Neuronal stem cell (in vitro differentiated cells): Measurements from ENCODE around the gene IQCC.

Source experiments
- DNase-seq: peaks from one replicate; pipeline ENCODE4 v3.0.0-alpha.2; 2013; ENCODE audit warnings: low spot score
- H2AFZ ChIP-seq: one replicate; pipeline ENCODE4 v1.6.1; 2013; ENCODE audit warnings: mild to moderate bottlenecking, low read length, inconsistent platforms
- H2AK5ac ChIP-seq: 2 replicates; pipeline ENCODE4 v1.6.1; 2013; ENCODE audit warnings: low read depth, mild to moderate bottlenecking, inconsistent platforms, low read length, moderate library complexity, mixed read lengths
- H2BK120ac ChIP-seq: 2 replicates; pipeline ENCODE4 v1.6.1; 2013; ENCODE audit warnings: low read depth, mild to moderate bottlenecking, inconsistent platforms, low read length, moderate library complexity, mixed read lengths
- H2BK12ac ChIP-seq: one replicate; pipeline ENCODE4 v1.6.1; 2013; ENCODE audit warnings: low read length, inconsistent platforms
- H2BK15ac ChIP-seq: 2 replicates; pipeline ENCODE4 v1.6.1; 2013; ENCODE audit warnings: mild to moderate bottlenecking, low read length, inconsistent platforms, mixed read lengths
- H2BK5ac ChIP-seq: one replicate; pipeline ENCODE4 v1.6.1; 2013; ENCODE audit warnings: inconsistent platforms, mild to moderate bottlenecking, low read length, moderate library complexity
- H3K14ac ChIP-seq: one replicate; pipeline ENCODE4 v1.6.1; 2013; ENCODE audit warnings: low read length, inconsistent platforms
- H3K18ac ChIP-seq: 2 replicates; pipeline ENCODE4 v1.6.1; 2013; ENCODE audit warnings: low read length, inconsistent platforms
- H3K23ac ChIP-seq: 2 replicates; pipeline ENCODE4 v1.6.1; 2013; ENCODE audit warnings: low read depth, mild to moderate bottlenecking, mixed read lengths, low read length, inconsistent platforms; ENCODE audit not compliant: poor library complexity
- H3K27ac ChIP-seq: replicated peaks from 3 replicates; pipeline ENCODE4 v1.5.1; 2013; ENCODE audit warnings: low read length, inconsistent platforms
- H3K27me3 ChIP-seq, 3 experiments: 2 replicates each; pipeline ENCODE4 v1.6.1; 2013; ENCODE audit warnings: low read length in 3 of 3, mild to moderate bottlenecking in 2 of 3, inconsistent platforms in 1 of 3, low read depth in 1 of 3, mixed read lengths in 1 of 3, moderate library complexity in 1 of 3; ENCODE audit not compliant: control insufficient read depth in 3 of 3, insufficient read depth in 3 of 3
- H3K36me3 ChIP-seq, 2 donors: replicated peaks in 1 of 2; 2 replicates each; pipeline ENCODE4 v1.6.1; 2013; ENCODE audit warnings: low read length in 2 of 2; ENCODE audit not compliant: control insufficient read depth in 2 of 2, insufficient read depth in 2 of 2
- H3K4ac ChIP-seq: 2 replicates; pipeline ENCODE4 v1.6.1; 2013; ENCODE audit warnings: inconsistent platforms, mild to moderate bottlenecking, low read length, moderate library complexity
- H3K4me1 ChIP-seq, 2 donors: 1 replicate in 1 of 2; 2 replicates in 1 of 2; pipeline ENCODE4 v1.6.1; 2013; ENCODE audit warnings: low read length in 2 of 2, low read depth in 1 of 2; ENCODE audit not compliant: control insufficient read depth in 2 of 2, insufficient read depth in 1 of 2
- H3K4me2 ChIP-seq: one replicate; pipeline ENCODE4 v1.6.1; 2013; ENCODE audit warnings: mild to moderate bottlenecking, low read length, inconsistent platforms; ENCODE audit not compliant: insufficient read depth, poor library complexity, severe bottlenecking
- H3K4me3 ChIP-seq, 2 donors: 2 replicates each; pipeline ENCODE4 v1.5.1; 2013; ENCODE audit warnings: low read length in 2 of 2, mild to moderate bottlenecking in 2 of 2, inconsistent platforms in 1 of 2, moderate library complexity in 1 of 2
- H3K79me1 ChIP-seq: one replicate; pipeline ENCODE4 v1.6.1; 2013; ENCODE audit warnings: low read depth, mild to moderate bottlenecking, inconsistent platforms, low read length, moderate library complexity
- H3K9ac ChIP-seq: one replicate; pipeline ENCODE4 v1.6.1; 2013; ENCODE audit warnings: mild to moderate bottlenecking, low read depth, low read length, inconsistent platforms; ENCODE audit not compliant: poor library complexity
- H3K9me3 ChIP-seq, 2 donors: replicated peaks in 1 of 2; 2 replicates each; pipeline versions ENCODE3 to v1.6.1; 2013; ENCODE audit warnings: low read length in 2 of 2, mild to moderate bottlenecking in 2 of 2, inconsistent platforms in 1 of 2, low read depth in 1 of 2, mixed read lengths in 1 of 2, moderate library complexity in 1 of 2; ENCODE audit not compliant: control insufficient read depth in 2 of 2, insufficient read depth in 1 of 2
- H4K8ac ChIP-seq: one replicate; pipeline ENCODE4 v1.6.1; 2013; ENCODE audit warnings: low read depth, mild to moderate bottlenecking, inconsistent platforms, low read length, moderate library complexity
- H4K91ac ChIP-seq: one replicate; pipeline ENCODE4 v1.6.1; 2013; ENCODE audit warnings: low read length, low read depth, mild to moderate bottlenecking, inconsistent platforms; ENCODE audit not compliant: poor library complexity
- WGBS, 2 donors: extraction: QIAGEN DNeasy Blood & Tissue Kit; methylation state at CpG; one replicate each; pipeline ENCODE4 v1.1.7; 2013; ENCODE audit warnings: missing lambda C conversion rate in 2 of 2, mixed read lengths in 1 of 2; ENCODE audit not compliant: insufficient read length in 2 of 2, insufficient replicate concordance in 1 of 2; ENCODE audit errors: extremely low coverage in 2 of 2; 5-methylcytosine and 5-hydroxymethylcytosine counted together

IQCC gene

DNA sequence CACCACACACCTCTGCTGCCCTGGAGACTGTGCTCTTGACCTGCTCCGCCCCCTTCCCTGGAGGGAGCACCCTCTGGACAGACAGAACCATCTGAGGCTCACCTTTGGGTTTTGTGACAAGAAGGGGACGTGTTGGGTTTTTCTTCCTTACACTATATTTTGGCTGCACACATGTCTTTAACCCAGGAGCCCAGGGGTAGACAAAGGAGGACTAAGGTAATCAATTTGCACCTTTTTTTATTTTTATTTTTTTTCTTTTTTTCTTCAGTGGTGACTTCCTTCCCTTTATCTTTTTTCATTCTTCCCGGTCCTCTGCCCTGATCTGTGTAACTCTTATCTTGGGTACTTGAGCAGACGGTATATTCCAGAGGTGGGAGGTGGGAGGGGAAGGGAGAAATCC is 34.5 kb upstream of the IQCC start:
- Histone ChIP-seq H3K4ac (no peak overlapping the region), H3K18ac (no peak overlapping the region), H3K9me3 (no peaks in the 10 kb centered on the region), H3K27ac (no peak overlapping the region), H3K36me3 (peaks cover 38 to 90% of the 10 kb centered on the region in 2 donors), H3K14ac (no peak overlapping the region), H3K4me3 (no peak overlapping the region), H3K27me3 (no peaks in the 10 kb centered on the region), H3K9ac (no peak overlapping the region), H3K23ac (no peak overlapping the region), H3K4me1 (no peaks in the 10 kb centered on the region), H3K4me2 (no peak overlapping the region), H4K91ac (no peak overlapping the region), H4K8ac (no peak overlapping the region), H2BK5ac (no peak overlapping the region), H2BK12ac (no peak overlapping the region), H2AFZ (no peak overlapping the region), H3K79me1 (no peaks in the 10 kb centered on the region), H2BK120ac (no peak overlapping the region), H2BK15ac (no peak overlapping the region), H2AK5ac (no peak overlapping the region)
- no CpG with 5 or more reads among the region's 4 CpGs for WGBS, 2 donors
- DNase-seq = no peak

DNA sequence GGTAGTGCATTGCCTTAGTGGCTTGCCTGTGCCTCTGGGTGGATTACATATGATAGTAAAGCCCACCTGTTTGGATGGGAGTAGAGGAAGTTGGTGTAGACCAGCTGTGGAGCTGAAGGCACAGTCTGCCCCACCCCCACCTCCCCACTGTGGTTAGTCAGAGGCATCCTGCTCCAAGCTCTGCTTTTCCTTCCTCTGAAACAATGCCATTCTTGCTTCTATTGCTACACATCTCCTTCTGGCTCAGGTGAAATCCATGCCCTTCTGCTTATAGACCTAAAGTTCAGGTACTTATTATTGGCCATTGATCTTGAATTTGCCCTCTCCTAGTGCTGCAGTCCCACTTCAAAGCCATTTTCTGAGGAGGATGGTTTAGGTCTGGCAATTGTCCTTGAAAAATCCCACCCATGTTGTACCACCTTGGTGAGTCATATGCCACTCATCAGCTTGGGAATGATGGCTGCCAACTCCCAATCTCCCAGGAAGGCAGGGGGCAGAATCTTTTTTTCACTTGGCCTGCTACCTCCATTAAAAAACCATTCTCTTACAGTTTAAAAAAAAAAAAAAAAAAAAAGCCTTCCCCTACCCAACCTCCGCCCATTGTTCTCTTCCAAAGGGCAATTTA is 32.7 kb upstream of the IQCC start:
- H3K27ac ChIP-seq = no peak overlapping the region
- no peaks in the 10 kb centered on the region for H3K27me3 ChIP-seq
- WGBS, 2 donors = no CpG with 5 or more reads among the region's 1 CpG
- no peak overlapping the region for H2AK5ac ChIP-seq
- H3K79me1 ChIP-seq = no peaks in the 10 kb centered on the region
- no peak overlapping the region for H3K23ac ChIP-seq
- no peak overlapping the region for H3K18ac ChIP-seq
- no peak overlapping the region for H3K4ac ChIP-seq
- DNase-seq = no peak
- no peak overlapping the region for H3K14ac ChIP-seq
- H2BK12ac ChIP-seq = no peak overlapping the region
- H2AFZ ChIP-seq = no peak overlapping the region
- H2BK120ac ChIP-seq = no peak overlapping the region
- H3K36me3 ChIP-seq = peaks cover 32 to 76% of the 10 kb centered on the region in 2 donors
- no peak overlapping the region for H3K4me2 ChIP-seq
- no peaks in the 10 kb centered on the region for H3K9me3 ChIP-seq
- H2BK15ac ChIP-seq = no peak overlapping the region
- H4K91ac ChIP-seq = no peak overlapping the region
- no peak overlapping the region for H3K9ac ChIP-seq
- H3K4me3 ChIP-seq = no peak overlapping the region
- H4K8ac ChIP-seq = no peak overlapping the region
- no peaks in the 10 kb centered on the region for H3K4me1 ChIP-seq
- H2BK5ac ChIP-seq = no peak overlapping the region

DNA sequence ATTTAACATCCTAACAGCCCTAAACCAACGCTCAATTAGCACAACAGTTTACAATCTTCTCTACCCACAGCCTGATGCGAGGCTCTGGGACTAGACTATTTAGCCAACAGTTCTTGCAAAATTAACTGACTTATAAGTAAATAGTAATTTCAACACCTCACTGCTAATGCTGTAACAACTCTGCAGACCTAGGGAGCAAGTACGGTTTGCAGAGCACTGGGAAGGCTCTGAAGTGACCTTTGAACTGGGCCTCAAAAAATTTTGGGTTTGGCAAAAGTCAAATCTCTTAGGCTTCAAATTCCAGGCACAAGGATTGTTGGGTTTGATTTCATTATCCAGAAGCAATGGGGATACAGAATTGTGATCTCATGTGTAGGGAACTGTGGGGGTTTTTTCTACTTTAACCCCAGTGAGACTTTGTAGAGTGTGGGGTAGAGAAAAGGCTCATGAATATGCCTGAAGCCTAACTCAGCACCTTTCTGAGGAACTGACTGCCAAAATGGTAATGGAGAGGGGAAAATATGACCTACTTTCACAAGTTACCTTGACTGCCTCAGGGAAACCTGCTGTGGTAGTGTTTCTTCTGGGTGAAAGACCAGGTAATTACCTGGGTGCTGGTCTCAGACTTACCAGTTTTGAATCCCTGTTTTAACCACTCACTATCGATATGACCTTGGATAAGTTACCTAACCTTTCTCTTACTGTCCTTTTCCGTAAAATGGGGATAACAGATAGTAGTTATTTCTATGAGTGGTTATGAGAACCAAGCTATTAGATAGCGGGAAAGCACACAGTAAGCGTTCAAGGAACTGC is 26.9 kb upstream of the IQCC start:
- H3K36me3 ChIP-seq = peaks cover 10 to 48% of the 10 kb centered on the region in 2 donors
- H2AFZ ChIP-seq = peak overlapping the region; percentile 94
- no peak overlapping the region for H3K18ac ChIP-seq
- no peak overlapping the region for H3K9ac ChIP-seq
- no peaks in the 10 kb centered on the region for H3K27me3 ChIP-seq
- no peak overlapping the region for H3K14ac ChIP-seq
- H3K4ac ChIP-seq = no peak overlapping the region
- peak overlapping the region in 1 of 2 donors; percentile 71 for H3K4me3 ChIP-seq
- no peak overlapping the region for H3K4me2 ChIP-seq
- no peak overlapping the region for H3K23ac ChIP-seq
- H3K9me3 ChIP-seq = no peaks in the 10 kb centered on the region
- no peak overlapping the region for H2AK5ac ChIP-seq
- WGBS, 2 donors = no CpG with 5 or more reads among the region's 7 CpGs
- no peak overlapping the region for H2BK15ac ChIP-seq
- peaks cover 11% of the 10 kb centered on the region for H3K79me1 ChIP-seq
- no peak for DNase-seq
- no peak overlapping the region for H2BK120ac ChIP-seq
- peaks cover 11 to 15% of the 10 kb centered on the region in 2 donors for H3K4me1 ChIP-seq
- H3K27ac ChIP-seq = peak overlapping the region; percentile 74
- no peak overlapping the region for H2BK12ac ChIP-seq
- H2BK5ac ChIP-seq = no peak overlapping the region
- H4K91ac ChIP-seq = no peak overlapping the region
- no peak overlapping the region for H4K8ac ChIP-seq

DNA sequence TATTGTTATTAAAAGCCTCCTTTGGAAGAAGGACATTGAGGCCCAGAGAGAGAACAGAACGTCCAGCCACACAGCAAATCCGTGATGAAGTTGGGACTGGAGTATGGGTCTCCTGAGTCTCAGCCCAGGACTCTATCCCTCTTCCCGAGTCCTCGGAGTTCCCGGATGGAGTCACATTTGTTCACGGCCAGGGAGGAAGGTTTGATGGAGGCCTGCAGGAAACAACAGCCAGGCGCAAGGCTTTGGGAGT is 26.4 kb upstream of the IQCC start:
- Histone ChIP-seq H2BK12ac (no peak overlapping the region), H3K27me3 (no peaks in the 10 kb centered on the region), H3K27ac (peak overlapping the region; percentile 74), H2BK15ac (no peak overlapping the region), H3K9me3 (no peaks in the 10 kb centered on the region), H2BK5ac (peak overlapping the region; percentile 77), H3K14ac (no peak overlapping the region), H3K36me3 (peaks cover 13 to 48% of the 10 kb centered on the region in 2 donors), H2BK120ac (no peak overlapping the region), H3K79me1 (peaks cover 11% of the 10 kb centered on the region), H3K9ac (no peak overlapping the region), H2AFZ (peak overlapping the region; percentile 94), H3K4me2 (peak overlapping the region; percentile 100), H3K4ac (no peak overlapping the region), H3K18ac (peak overlapping the region; percentile 62), H3K4me1 (peaks cover 11 to 15% of the 10 kb centered on the region in 2 donors), H4K91ac (no peak overlapping the region), H3K23ac (peak overlapping the region; percentile 99), H3K4me3 (peak overlapping the region in 1 of 2 donors; percentile 71), H4K8ac (no peak overlapping the region), H2AK5ac (no peak overlapping the region)
- DNase-seq = no peak
- WGBS, 2 donors = no CpG with 5 or more reads among the region's 7 CpGs
